ENCODE measurements around the gene LRMDA.
"Not testable (repeated sequence)": the region's sequence is repeated elsewhere in the genome, so short reads cannot be mapped to it uniquely, and the experiment has no call there.

LRMDA gene

DNA sequence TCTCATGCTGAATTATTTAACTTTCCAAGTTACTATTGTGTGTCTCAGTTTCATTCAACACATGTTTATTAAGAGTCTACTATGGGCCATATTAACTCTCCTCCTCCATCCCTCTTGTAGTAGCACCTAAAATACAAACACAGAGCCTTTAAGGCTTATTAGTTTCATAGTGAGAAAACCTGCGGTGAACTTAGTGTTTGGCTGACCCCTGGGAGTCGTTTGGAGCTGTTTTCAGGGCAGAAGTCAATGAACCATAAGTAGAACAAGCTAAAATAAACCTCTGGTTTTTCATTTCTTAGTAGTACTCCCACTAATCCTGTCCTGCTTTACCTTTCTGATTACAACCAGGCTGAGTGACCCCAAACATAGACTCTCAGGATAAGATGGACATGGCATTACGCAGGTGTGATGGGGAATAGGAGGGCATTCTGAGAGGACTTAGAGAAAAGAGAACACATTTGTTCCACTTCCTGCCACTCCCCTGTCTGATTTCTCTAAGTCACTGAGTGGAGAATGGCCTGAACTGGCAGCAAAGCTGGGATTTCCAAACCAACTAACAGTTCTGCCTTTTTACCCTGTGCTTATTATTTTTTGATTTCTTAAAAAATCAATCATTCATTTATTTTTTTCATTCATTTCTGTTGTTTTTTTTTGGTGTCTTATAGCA, 74.5 kb downstream of the LRMDA start:
- no peak for DNase-seq (ENCODE audit: low read depth in 2 of 2)

DNA sequence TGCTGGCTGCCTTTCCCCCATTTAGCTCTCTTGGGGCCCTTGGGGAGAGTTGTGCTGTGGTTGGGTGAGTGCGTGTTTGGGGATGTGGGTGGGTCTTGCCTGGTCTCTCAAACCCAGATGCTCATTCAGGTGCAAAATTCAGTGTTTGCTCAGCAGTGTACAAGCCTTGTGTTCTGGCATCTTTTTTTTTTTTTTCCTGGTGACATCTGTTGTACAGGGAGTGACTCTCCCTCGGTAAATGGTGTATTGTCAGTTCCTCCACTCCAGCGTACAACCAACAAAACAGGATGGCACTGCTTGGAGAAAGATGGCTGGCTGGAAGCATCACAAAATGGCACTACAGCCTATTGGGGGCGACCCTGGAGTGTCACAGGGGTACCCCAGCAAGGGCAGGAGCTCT, 75.5 kb downstream of the LRMDA start:
- no peak for DNase-seq (ENCODE audit: low read depth in 2 of 2)

DNA sequence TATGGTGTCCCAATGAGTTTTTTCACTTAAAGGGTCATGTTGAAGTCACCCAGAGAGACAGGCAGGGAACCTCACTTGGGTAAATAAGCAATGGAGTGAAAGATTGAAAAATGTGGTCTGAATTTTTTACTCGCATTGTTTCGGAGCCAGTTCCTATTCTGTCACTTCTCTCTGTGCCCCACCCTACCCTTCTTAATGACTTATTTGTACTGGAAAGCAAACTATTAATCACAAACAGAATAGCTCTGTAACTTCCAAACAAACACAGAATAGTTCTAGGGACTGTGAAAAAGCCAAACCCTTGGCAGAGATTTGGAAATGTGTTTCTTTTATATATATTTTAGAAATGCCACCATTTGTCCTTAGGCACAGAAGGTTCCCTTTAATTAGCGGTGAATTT, 76.0 kb downstream of the LRMDA start:
- DNase-seq (ENCODE audit: low read depth in 2 of 2), result no peak

DNA sequence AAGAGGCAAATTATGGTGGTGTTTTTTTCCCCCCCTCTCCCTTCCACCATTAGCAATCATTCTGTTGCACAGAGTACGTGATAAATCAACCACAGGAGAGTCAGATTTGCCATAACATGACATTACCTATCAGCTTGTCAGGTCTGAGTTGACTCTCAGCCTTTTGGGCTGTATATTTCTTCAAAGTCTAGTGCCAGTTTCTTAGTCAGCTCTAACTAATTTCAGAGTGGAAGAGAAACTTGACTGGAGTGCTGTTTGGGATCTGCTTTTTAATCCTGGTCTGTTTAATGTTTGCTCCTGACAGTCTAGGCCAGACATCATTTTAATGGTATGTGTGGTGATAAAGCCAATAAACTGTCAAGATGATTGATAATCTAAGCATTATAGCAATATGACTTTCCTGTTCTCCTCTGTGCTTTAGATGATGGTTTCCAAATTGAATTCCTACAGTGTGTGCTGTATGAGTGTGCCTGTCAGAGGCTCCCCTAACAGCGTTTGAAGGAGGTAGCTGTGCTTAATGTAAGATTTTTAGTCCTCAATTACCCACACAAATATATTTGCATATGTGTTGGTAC, 76.9 kb downstream of the LRMDA start:
- no peak for DNase-seq (ENCODE audit: low read depth in 2 of 2)

DNA sequence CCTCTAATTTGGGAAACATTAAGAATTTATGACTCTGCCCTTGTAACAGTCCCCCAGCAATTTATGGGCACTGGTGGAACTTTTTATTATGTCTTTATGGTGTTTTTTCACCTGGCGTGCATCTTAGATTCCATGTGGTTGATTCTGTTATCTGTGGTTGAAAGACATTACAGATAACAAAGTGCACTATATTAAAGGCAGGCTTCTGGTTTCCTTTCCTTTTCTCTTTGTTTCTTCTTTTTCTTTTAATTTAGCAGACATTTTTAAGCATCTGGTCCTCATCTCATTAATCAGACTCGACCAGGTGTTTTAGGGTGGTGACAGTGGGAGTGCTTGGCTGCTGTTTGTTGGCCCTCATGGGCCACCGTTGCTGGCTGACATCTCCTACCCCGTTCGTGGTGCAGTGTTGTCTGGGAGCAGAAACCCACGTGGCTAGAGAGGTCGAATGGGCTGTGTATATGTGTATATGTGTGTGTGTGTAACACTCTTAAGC, 77.4 kb downstream of the LRMDA start:
- DNase-seq (ENCODE audit: low read depth in 2 of 2), result no peak

DNA sequence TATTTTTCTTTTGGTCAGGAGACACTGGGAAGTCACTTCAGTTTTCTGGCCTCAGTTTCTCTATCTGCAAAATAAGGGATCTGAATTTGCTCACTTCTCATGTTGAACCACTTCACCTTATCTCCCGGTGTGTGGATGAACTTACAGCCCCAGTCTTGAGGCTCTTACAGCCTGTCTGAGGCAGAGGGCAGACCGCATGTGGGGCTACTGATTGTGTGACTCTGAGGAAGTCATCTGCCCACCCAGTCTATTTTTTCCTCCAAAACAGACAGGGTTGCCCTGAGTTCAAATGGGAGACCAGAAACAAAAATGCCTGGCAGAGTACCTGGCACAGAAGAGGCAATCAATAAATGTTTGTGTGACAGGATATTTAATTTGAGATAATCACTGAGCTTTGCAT, 78.3 kb downstream of the LRMDA start:
- no peak for DNase-seq (ENCODE audit: low read depth in 2 of 2)

DNA sequence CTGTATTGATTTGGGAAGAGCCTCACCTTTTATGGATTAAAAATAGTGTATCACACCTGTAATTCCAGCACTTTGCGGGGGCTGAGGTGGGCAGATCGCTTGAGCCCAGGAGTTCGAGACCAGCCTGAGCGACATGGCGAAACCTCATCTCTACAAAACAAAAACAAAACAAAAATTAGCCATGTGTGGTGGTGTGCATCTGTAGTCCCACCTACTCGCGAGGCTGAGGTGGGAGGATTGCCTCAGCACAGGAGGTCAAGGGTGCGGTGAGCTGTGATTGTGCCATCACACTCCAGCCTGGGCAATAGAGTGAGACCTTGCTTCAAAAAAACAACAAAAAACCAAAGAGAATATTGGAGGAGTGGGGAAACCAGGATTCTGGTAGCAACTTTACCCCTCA, 79.6 kb downstream of the LRMDA start:
- DNase-seq (ENCODE audit: low read depth in 2 of 2), result no peak

DNA sequence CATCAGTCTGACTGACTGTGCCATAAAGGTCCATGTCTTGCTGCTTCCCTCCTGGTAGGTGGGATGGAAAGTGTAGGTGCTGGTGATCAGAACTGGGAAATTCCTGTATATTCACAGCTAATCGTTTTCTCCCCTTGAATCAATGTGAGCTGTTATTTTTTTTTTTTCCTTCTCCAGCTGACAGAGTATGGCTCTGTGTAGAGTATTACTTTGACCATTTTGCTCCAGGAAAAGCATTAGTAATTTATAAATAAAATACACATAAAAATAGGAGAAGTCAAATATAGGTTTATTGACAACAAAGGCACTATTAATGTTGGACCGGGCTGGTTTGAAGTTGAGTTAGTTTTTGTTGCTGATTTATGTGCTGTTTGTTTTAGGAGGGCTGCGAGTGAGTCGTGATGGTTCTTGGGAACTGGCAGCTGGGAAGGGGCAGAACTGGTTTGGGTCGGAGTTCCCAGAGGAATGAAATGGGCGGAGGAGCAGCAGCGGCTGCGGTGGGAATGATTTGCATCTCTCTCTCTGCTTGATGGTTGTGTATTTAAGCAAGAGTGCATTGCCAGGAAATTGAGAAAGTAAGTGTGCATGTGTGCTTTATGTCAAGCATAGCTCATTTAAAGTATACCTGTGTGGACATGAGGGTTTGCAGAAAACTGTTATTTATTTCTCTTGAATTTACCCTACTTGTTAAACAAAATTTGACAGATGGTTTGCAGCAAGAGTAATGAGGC, 80.9 kb downstream of the LRMDA start:
- no peak for DNase-seq (ENCODE audit: low read depth in 2 of 2)

DNA sequence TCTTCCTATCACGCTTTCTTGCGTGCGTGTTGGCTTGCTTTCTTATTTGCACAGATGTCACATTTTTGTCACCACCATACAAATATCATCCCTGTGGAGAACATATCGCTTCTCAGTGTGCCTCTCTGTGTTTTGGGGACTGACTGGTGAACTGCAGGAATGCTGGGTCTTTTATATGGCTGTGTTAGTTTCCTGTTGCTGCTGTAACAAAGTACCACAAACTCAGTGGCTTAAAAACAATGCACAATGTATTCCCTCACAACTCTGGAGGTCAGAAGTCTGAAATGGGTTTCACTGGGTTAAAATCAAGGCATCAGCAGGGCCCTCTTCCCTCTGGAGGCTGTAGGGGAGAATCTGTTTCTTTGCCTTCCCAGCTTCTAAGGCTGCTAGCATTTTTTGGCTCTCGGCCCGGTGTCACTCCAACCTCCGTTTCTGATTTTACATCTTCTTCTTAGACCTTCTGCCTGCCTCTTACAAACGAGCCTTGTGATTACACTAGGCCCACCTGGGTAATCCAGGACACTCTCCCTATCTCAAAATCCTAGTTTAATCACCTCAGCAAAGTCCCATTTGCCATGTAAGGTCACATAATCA, 82.0 kb downstream of the LRMDA start:
- DNase-seq (ENCODE audit: low read depth in 2 of 2), result no peak

DNA sequence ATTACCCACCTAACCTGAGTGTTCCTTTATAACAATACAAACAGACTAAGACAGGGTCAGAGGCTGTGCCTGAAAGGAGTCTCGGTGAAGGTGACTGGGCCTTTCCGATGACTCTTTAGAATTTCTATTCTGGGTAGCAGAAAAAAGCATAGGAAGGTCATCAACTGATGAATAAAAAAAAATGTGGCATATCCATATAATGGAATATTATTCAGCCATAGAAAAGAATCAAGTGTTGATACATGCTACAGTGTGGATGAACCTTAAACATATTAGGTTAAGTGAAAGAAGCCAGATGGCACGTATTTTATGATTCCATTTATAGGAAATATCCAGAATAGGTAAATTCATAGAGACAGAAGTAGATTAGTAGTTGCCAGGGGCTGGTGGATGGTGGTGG, 83.4 kb downstream of the LRMDA start:
- DNase-seq (ENCODE audit: low read depth in 2 of 2), result no peak

DNA sequence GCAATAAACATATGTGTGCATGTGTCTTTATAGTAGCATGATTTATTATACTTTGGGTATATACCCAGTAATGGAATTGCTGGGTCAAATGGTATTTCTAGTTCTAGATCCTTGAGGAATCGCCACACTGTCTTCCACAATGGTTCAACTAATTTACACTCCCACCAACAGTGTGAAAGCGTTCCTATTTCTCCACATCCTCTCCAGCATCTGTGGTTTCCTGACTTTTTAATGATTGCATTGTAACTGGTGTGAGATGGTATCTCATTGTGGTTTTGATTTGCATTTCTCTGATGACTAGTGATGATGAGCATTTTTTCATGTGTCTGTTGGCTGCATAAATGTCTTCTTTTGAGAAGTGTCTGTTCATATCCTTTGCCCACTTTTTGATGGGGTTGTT, 84.7 kb downstream of the LRMDA start:
- not testable (repeated sequence) for DNase-seq (ENCODE audit: low read depth in 2 of 2)

DNA sequence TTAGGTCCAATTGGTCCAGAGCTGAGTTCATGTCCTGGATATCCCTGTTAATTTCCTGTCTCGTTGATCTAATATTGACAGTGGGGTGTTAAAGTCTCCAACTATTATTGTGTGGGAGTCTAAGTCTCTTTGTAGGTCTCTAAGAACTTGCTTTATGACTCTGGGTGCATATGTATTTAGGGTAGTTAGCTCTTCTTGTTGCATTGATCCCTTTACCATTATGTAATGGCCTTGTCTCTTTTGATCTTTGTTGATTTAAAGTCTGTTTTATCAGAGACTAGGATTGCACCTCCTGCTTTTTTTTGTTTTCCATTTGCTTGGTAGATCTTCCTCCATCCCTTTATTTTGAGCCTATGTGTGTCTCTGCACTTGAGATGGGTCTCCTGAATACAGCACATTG, 87.8 kb downstream of the LRMDA start:
- DNase-seq (ENCODE audit: low read depth in 2 of 2), result not testable (repeated sequence)

DNA sequence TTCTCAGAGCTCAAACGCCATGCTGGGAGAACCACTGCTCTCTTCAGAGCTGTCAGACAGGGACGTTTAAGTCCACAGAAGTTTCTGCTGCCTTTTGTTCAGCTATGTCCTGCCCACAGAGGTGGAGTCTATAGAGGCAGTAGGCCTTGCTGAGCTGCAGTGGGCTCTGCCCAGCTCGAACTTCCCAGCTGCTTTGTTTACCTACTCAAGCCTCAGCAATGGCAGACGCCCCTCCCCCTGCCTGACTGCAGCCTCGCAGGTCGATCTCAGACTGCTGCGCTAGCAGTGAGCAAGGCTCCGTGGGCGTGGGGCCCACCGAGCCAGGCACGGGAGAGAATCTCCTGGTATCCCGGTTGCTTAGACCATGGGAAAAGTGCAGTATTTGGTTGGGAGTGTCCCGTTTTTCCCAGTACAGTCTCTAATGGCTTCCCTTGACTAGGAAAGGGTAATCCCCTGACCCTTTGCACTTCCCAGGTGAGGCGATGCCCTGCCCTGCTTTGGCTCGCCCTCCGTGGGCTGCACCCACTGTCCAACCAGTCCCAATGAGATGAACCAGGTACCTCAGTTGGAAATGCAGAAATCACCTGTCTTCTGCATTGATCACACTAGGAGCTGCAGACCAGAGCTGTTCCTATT, 89.9 kb downstream of the LRMDA start:
- DNase-seq (ENCODE audit: low read depth in 2 of 2), result not testable (repeated sequence)

DNA sequence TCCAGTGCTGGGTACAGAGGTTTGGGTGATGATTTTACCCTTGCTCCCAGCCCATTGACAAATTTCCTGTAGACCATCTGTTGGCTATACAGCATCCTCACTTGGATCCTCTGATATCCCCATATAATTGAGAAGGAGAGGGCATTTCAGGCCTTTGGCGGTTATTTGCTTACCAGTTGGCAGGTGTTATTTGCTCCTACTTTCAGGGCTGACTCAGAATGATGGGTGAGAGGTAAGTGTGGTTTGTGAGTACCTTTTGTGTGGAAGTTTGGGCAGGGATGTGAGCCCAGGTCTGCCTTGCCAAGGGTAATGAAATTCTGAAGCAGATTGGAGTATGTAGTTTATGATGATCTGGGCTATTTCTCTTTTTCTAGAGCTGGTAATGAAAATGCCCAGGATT, 93.6 kb downstream of the LRMDA start:
- no peak for DNase-seq (ENCODE audit: low read depth in 2 of 2)

DNA sequence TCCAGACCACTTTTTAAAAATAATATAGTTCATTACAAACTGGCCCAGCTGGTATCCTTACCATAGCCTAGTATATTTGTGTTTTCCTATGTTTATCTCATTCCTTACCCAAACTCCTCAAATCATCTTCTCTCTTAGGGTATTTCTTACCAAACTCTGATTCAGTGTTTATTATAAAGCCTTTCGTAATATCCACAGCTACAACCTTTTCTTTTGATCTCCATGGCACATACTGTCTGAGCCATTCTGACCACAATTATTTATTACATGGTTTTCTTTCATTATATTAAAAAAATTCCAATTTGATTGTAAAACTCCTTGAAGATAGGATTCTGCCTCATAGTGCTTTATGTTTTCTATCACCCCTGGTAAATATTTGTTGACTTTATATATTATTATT, 94.2 kb downstream of the LRMDA start:
- no peak for DNase-seq (ENCODE audit: low read depth in 2 of 2)

DNA sequence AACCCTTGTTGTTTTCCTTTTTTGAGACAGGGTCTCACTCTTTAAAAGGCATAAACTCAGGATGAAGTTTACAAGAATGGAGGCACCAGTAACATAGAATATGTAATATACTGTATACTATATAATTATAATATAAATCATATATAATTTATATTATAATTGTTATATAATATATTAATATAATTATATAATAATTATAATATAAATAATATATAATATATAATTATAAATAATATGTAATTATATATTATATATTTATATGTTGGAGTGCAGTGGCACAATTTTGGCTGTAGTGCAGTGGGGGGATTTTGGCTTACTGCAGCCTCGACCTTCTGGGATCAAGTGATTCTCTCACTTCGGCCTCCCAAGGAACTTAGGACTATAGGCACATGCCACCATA, 96.1 kb downstream of the LRMDA start:
- no peak for DNase-seq (ENCODE audit: low read depth in 2 of 2)

DNA sequence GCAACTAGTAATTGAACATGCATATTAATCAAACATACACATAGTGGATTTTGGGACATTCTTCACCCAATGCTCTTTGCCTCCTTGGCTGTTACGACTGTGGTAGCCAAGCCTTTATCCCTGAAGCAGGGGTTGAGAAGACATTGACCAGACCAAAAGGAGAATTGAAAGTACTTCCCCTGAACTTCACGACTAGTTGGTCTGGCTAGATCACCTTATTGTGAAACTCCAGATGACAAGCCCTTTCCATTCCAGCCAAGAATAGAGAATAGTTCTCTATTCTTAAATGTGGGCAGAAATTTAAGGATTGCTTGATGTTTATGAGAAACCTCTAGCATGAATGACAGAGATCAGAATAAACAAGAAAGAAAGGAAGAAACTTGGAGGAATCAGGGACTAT, 97.0 kb downstream of the LRMDA start:
- no peak for DNase-seq (ENCODE audit: low read depth in 2 of 2)

DNA sequence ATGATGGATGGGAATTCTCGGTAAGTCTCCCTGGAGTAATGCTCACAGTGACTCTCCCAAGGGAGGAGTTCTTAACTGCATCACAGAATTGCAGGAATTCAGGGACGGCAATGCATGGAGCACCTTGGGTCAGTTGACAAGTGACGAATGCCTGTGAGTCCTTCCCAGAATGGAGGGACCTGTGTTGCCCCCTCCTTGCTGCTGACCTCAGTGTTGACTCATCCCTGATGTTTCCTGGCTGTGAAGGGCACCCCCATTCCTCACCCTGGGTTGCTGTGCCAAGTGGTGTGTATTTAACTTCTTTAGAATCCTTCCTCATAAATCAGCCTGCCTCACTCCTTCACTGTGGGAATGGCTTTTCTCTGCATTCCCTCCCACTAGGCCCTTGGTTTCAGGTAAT, 98.9 kb downstream of the LRMDA start:
- DNase-seq (ENCODE audit: low read depth in 2 of 2), result no peak

DNA sequence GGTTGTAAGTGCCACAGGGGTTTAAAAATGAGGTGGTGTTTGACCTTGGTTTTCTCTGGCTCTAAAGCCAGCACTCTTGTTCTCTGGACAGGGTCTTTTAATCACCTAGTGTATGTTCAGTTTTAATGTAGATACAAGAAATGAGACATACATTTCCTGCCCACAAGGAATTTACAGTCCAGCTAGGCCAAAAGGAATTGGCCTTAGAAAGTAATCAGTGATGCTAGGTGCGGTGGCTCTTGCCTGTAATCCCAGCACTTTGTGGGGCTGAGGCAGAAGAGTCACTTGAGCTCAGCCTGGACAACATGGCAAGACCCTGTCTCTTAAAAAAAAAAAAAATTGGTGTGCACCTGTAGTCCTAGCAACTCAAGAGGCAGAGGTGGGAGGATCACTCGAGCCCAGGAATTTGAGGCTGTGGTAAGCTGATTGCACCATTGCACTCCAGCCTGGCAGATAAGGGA, 100.2 kb downstream of the LRMDA start:
- DNase-seq (ENCODE audit: low read depth in 2 of 2), result no peak

DNA sequence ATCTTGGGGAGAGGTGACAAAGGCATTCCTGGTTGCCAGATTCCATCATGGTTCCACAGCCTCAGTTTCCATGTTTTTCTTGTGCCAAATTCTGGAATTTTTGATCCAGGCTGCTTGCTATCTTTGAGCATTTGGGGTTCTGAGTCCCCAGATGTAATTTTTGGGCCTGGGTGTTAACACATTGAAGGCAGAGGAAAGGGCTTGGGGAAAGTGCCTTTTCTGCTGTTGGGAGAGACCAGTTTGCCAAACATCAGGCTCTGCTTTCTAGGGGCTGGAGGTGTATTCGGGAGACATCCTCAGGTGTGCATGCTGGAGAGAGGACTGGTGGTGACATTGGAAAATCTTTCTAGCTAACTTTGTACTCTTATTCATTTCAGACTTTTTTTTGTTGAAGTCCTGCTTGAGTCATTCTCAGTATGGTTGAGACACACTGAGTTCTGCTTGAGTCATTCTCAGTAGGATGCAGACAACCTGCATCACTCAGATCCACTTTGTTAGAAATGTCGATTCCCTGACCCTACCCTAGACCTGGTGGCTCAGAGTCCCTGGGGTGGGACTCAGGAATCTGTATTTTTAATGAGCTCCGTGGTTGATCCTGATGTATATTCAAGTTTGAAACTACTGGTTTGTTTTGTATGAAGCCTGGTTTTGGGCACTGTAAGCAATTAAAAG, 101.0 kb downstream of the LRMDA start:
- DNase-seq (ENCODE audit: low read depth in 2 of 2), result no peak

DNA sequence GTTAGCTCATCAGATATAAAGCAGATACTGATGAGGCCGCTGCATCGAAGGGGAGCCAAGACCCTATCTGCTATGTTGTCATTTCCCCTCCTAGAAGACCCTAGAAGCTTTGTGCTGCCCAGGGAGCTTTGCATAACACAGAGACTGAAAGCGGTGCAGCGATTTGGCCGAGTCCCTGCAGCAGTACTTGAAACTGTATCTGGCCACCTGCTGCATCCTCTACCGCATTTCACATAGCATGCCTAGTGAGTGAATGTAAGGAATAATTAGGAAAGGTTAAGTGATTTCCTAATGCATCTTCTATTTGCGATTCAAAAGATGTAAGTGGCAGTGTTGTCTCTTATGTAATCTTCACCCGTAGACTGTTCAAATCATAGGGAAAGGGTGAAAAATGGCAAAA, 106.7 kb downstream of the LRMDA start:
- DNase-seq (ENCODE audit: low read depth in 2 of 2), result no peak

DNA sequence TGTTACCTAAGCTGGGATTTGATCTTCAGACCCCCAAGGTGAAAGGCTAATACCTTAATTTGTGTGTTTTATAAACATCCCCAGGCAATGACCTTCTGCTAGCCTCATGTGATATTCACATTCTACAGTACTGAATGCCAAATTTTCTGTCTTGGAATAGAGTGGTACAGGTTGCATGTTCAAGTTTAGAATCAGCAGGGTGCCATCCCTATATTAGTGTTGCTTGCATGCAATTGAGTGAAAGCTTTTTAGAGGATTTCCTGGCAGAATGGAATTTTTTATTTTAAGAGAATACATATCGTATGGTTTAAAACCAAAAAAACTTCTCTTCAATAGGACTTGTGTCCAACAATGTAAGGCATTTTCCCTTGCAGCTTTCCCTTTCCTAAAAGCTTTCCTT, 107.3 kb downstream of the LRMDA start:
- DNase-seq (ENCODE audit: low read depth in 2 of 2), result no peak

All from stimulated activated CD4-positive, alpha-beta T cell treated with anti-CD3 and anti-CD28 coated beads, Interleukin-12 subunit alpha, Interleukin-12 subunit beta, amount 100 ng/mL, for 24 hours (primary cell).